A673 (cell line): ENCODE data around the gene FEM1C. TPM values are rescaled to one million over a fixed set of nuclear protein-coding genes. Genes with fewer than 3 reads are reported as not detected.

ENCODE experiments used
- BruUV-seq: library from RNA; stranded (reverse); fragments of 400-500 nt; replicated peaks from 2 replicates; lab custom pipeline; 2021; lab: Mats Ljungman, UMichigan
- CTCF ChIA-PET: fragments of 300-600 bp; sonication (Branson Sonifier 250); formaldehyde crosslinking; loops from one replicate; lab custom pipeline; 2022; ENCODE audit warnings: antibody characterized with exemption; lab: Charles Lee
- POLR2A ChIA-PET: fragments of 300-600 bp; sonication (Branson Sonifier 250); formaldehyde crosslinking; loops from one replicate; lab custom pipeline; 2022; ENCODE audit warnings: antibody characterized with exemption; ENCODE audit not compliant: low non-redundant PET; lab: Charles Lee
- DNase-seq: peaks from one replicate; pipeline ENCODE4 v3.0.0-alpha.2; 2015; ENCODE audit warnings: low spot score
- H3K27ac ChIP-seq: fragments of 200-600 bp; sonication (generic); 2 replicates; pipeline ENCODE4 v1.5.1; 2016; ENCODE audit warnings: mixed run types, low read depth, mild to moderate bottlenecking, mixed read lengths, antibody characterized with exemption, low read length; ENCODE audit not compliant: poor library complexity, severe bottlenecking
- H3K27me3 ChIP-seq: fragments of 200-600 bp; sonication (generic); replicated peaks from 2 replicates; pipeline ENCODE4 v1.6.1; 2017; ENCODE audit warnings: mixed run types, low read depth, mild to moderate bottlenecking, mixed read lengths, antibody characterized with exemption, low read length; ENCODE audit not compliant: insufficient read depth, poor library complexity
- H3K36me3 ChIP-seq: fragments of 200-600 bp; sonication (generic); 2 replicates; pipeline ENCODE4 v1.6.1; 2016; ENCODE audit warnings: mixed run types, mild to moderate bottlenecking, mixed read lengths, antibody characterized with exemption, low read length; ENCODE audit not compliant: insufficient read depth, poor library complexity, severe bottlenecking
- H3K4me1 ChIP-seq: fragments of 200-600 bp; sonication (generic); 2 replicates; pipeline ENCODE4 v1.6.1; 2017; ENCODE audit warnings: mixed run types, mild to moderate bottlenecking, mixed read lengths, antibody characterized with exemption, low read length; ENCODE audit not compliant: insufficient read depth, poor library complexity, severe bottlenecking
- H3K4me3 ChIP-seq: fragments of 200-600 bp; sonication (generic); 2 replicates; pipeline ENCODE4 v1.5.1; 2016; ENCODE audit warnings: low read depth, mixed run types, mild to moderate bottlenecking, mixed read lengths, low read length; ENCODE audit not compliant: poor library complexity, severe bottlenecking
- H3K9me3 ChIP-seq: fragments of 200-600 bp; sonication (generic); 2 replicates; pipeline ENCODE4 v1.6.1; 2016; ENCODE audit warnings: mixed run types, low read depth, mild to moderate bottlenecking, mixed read lengths, antibody characterized with exemption, low read length; ENCODE audit not compliant: poor library complexity, severe bottlenecking
- EZH2 ChIP-seq: fragments of 200-600 bp; sonication (generic); IDR thresholded peaks from 2 replicates; pipeline ENCODE4 v1.6.1; 2017; ENCODE audit warnings: borderline replicate concordance, low read depth, mild to moderate bottlenecking, mixed read lengths, antibody characterized with exemption, low read length; ENCODE audit not compliant: poor library complexity, severe bottlenecking
- intact Hi-C: fragments of 100-400 bp; cut with micrococcal nuclease; formaldehyde crosslinking; loops from one replicate; pipeline ENCODE4 v1.10.0; 2022; ENCODE audit not compliant: unreplicated experiment
- total RNA-seq: library from RNA; stranded (reverse); gene quantifications from 2 replicates; pipeline ENCODE4 v1.2.3, GENCODE V29; 2021
- TF ChIP-seq, protein P1 (sequence below): fragments of 300-800, 200-600 bp; sonication (generic); conservative IDR thresholded peaks from 2 replicates; pipeline ENCODE4 v1.5.1; 2017; ENCODE audit warnings: low read depth, mild to moderate bottlenecking, antibody characterized with exemption, low read length, moderate library complexity, mixed read lengths

FEM1C gene
- total RNA-seq, 1 experiment from 2014 or later = 15.0 TPM

DNA sequence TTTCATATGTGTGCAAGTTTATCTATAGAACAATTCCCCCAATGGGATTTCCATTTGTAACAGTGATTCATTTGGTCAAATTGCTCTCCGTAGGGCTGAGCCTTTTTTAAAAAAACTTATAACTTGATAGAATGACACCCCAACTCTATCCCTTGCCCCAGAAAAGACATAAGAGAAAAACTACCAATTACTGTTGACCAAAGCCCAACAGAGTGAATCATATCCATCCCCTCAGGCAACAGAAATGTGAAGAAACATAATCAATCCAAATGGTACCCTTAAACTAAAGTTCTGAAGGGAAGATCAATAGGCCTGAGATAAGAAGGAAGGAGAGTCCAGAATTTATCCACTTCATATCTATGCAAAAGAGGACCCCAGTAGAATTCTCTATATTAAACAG is 39.9 kb upstream of the FEM1C start:
- peaks cover 3% of the 10 kb centered on the region for H3K4me1 ChIP-seq
- BruUV-seq = no TSS peak
- no peaks in the 10 kb centered on the region for H3K36me3 ChIP-seq
- no peaks in the 10 kb centered on the region for H3K9me3 ChIP-seq
- no peak for DNase-seq
- no peaks in the 10 kb centered on the region for H3K27me3 ChIP-seq
- TF ChIP-seq, protein P1, sequence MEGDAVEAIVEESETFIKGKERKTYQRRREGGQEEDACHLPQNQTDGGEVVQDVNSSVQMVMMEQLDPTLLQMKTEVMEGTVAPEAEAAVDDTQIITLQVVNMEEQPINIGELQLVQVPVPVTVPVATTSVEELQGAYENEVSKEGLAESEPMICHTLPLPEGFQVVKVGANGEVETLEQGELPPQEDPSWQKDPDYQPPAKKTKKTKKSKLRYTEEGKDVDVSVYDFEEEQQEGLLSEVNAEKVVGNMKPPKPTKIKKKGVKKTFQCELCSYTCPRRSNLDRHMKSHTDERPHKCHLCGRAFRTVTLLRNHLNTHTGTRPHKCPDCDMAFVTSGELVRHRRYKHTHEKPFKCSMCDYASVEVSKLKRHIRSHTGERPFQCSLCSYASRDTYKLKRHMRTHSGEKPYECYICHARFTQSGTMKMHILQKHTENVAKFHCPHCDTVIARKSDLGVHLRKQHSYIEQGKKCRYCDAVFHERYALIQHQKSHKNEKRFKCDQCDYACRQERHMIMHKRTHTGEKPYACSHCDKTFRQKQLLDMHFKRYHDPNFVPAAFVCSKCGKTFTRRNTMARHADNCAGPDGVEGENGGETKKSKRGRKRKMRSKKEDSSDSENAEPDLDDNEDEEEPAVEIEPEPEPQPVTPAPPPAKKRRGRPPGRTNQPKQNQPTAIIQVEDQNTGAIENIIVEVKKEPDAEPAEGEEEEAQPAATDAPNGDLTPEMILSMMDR = no peak
- TF ChIP-seq EZH2 = no peak
- ChIA-PET CTCF (no interaction called here), POLR2A (no interaction called here)
- intact Hi-C loops = no loop called here
- no peak overlapping the region for H3K27ac ChIP-seq
- no peak overlapping the region for H3K4me3 ChIP-seq

DNA sequence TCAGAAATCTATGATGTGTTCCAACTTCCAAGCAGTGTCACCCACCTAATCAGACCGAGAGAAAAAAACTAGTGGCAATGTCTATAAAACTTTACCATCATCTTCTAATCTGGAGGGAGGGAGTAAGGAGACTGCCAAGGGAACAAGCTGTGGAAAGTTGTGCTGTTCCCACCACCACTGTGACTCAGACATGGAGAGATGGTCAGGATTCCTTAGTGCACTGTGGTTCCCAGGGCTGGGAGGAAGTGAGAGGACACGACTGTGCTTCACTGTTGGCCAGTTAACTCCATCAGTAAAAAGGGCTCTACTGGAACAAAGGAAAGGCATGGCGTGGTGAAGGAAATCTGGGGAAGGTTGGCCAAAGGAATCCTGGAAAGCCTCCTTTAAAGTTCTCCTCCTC is 38.9 kb upstream of the FEM1C start:
- no peak for TF ChIP-seq EZH2
- TF ChIP-seq, protein P1 = no peak
- intact Hi-C loops = no loop called here
- DNase-seq = no peak
- Histone ChIP-seq H3K4me3 (no peak overlapping the region), H3K36me3 (no peaks in the 10 kb centered on the region), H3K27ac (no peak overlapping the region), H3K9me3 (no peaks in the 10 kb centered on the region), H3K27me3 (no peaks in the 10 kb centered on the region), H3K4me1 (peaks cover 4% of the 10 kb centered on the region)
- no TSS peak for BruUV-seq
- ChIA-PET POLR2A (no interaction called here), CTCF (no interaction called here)

DNA sequence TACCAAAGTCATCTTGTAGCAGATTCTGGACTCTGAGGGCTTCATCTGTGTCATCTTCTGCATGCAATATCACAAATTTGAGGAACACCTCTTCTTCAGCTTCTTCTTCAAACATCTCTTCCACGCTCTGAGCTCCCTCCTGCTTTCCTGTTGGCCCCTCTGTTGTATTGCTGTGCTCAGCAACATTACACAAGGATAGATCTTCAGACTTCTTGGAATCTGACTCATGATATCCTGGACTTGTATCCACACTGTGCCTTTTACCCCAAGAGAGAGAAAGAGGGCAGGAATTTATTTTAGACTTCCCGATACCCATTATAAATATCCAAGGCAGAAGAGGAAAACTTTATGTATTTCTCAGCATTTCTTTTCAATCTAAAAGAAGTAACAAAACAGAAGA is 36.4 kb upstream of the FEM1C start:
- H3K4me3 ChIP-seq = no peak overlapping the region
- intact Hi-C loops = no loop called here
- H3K36me3 ChIP-seq = no peaks in the 10 kb centered on the region
- ChIA-PET CTCF (no interaction called here), POLR2A (interaction anchor here (0.7 kb wide), 1 partner anchor 379 kb away, joined by 4 read pairs; no protein-coding TSS in a partner anchor)
- no TSS peak for BruUV-seq
- peaks cover 4% of the 10 kb centered on the region for H3K4me1 ChIP-seq
- no peak overlapping the region for H3K27ac ChIP-seq
- no peaks in the 10 kb centered on the region for H3K27me3 ChIP-seq
- TF ChIP-seq, protein P1 = no peak
- TF ChIP-seq EZH2 = no peak
- DNase-seq = no peak
- no peaks in the 10 kb centered on the region for H3K9me3 ChIP-seq
